ENCODE data around the gene PPP1R3G.

Gene PPP1R3G

DNA sequence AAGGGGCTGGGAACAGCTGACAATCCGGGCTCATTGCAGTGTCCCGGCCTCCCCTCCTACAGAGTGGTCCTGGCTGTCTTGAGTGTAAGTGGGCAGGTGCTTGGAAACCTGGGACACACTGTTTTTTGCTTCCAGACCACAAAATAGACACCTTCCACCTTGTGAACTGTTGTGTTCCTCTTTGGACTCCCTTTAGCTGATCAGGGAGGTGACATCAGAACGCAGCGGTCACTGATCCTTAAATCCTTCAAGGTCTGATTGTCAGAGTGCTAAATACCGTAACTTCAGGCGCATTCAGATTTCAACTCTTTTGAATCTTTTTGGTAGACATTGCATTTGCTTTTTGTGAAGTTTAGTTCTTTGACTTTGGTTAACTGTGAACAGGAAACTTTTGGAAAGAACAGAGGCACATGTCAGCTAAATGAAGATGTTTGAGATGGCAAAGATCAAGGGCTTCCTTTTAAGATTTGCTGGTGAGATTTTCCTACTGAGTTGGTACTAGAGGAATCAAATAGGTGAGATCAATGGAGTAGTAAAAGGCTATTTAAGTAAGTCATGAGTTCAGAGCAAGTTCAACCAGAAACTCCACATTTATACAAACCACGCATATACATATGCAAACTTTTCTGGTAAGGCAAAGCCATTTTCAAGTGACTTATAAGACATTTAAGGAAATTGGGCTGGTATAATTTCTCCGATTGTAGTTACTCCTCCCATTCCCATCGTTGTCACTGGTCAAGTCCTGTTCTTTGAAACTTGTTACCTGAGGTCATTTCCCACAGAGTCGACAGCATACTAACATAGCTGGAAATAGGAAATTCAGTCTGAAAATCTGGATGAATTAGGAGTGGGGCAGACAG, 6.3 kb downstream of the PPP1R3G start (continued):
- TF ChIP-seq, protein P1, sequence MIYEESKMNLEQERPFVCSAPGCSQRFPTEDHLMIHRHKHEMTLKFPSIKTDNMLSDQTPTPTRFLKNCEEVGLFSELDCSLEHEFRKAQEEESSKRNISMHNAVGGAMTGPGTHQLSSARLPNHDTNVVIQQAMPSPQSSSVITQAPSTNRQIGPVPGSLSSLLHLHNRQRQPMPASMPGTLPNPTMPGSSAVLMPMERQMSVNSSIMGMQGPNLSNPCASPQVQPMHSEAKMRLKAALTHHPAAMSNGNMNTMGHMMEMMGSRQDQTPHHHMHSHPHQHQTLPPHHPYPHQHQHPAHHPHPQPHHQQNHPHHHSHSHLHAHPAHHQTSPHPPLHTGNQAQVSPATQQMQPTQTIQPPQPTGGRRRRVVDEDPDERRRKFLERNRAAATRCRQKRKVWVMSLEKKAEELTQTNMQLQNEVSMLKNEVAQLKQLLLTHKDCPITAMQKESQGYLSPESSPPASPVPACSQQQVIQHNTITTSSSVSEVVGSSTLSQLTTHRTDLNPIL (CRISPR knock-in tag; IDR thresholded peaks at IDR 0.05; ENCODE audit: low read depth) = no peak
- TF ChIP-seq ZC3H10 (CRISPR knock-in tag; IDR thresholded peaks at IDR 0.05) (no peak), GLIS3 (CRISPR knock-in tag; IDR thresholded peaks at IDR 0.05) (no peak), BACH2 (CRISPR knock-in tag; IDR thresholded peaks at IDR 0.05; ENCODE audit: borderline replicate concordance) (no peak), POU6F1 (CRISPR knock-in tag; IDR thresholded peaks at IDR 0.05; ENCODE audit: borderline replicate concordance, low read depth) (no peak)

DNA sequence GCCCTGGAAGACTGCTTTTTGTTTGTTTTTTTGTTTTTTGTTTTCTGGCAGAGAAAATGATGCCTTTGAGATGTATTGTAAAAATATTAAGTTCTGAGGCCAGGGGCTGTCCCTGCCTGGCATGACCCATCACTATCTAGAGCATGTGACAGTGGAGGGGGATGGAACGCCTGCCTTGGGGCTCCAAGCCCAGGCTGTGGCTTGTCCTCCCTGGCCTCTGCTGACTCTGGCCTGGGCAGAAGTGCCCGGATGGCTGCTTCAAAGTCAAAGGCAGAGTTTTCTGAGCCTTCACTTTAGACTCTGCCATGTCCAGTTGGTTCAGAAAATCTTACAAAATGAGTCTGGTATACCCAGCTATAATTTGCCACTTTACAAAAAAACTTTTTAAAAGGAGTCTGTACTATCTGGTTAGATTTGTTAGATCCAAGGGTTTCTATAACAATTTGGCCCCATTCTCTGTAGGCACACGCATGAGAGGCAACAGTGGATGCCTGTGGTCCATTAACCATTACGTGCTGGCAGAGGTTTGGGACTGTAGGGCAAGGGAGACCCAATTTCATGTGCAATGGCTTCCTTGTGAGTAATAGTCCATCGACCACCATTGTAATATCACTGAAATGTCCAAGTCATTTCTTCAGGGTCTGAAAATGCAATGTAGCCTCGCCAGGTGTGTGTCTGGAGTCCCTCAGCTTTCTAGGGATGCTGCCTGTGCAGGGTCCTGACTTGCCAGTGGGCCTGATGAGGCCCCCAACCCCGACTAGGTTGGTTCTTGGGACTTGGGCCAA, 8.3 kb downstream of the PPP1R3G start:
- no peak for ATAC-seq
- TF ChIP-seq ZC3H10 (CRISPR knock-in tag; IDR thresholded peaks at IDR 0.05) (no peak), RARB (CRISPR knock-in tag; IDR thresholded peaks at IDR 0.05) (no peak), SNAI2 (CRISPR knock-in tag; IDR thresholded peaks at IDR 0.05) (no peak), TSHZ2 (CRISPR knock-in tag; IDR thresholded peaks at IDR 0.05) (no peak), TCF4 (CRISPR knock-in tag; IDR thresholded peaks at IDR 0.05; ENCODE audit: borderline replicate concordance) (no peak), BACH2 (CRISPR knock-in tag; IDR thresholded peaks at IDR 0.05; ENCODE audit: borderline replicate concordance) (no peak), OSR1 (CRISPR knock-in tag; IDR thresholded peaks at IDR 0.05) (no peak), GLIS3 (CRISPR knock-in tag; IDR thresholded peaks at IDR 0.05) (no peak), PPARA (CRISPR knock-in tag; IDR thresholded peaks at IDR 0.05; ENCODE audit: borderline replicate concordance) (no peak), PATZ1 (CRISPR knock-in tag; IDR thresholded peaks at IDR 0.05; ENCODE audit: borderline replicate concordance) (no peak), ZNF8 (CRISPR knock-in tag; IDR thresholded peaks at IDR 0.05) (no peak), ZFP30 (CRISPR knock-in tag; IDR thresholded peaks at IDR 0.05) (no peak), TOX (CRISPR knock-in tag; IDR thresholded peaks at IDR 0.05; ENCODE audit: borderline replicate concordance) (no peak), ZNF70 (CRISPR knock-in tag; IDR thresholded peaks at IDR 0.05) (no peak)
- TF ChIP-seq, protein P2, sequence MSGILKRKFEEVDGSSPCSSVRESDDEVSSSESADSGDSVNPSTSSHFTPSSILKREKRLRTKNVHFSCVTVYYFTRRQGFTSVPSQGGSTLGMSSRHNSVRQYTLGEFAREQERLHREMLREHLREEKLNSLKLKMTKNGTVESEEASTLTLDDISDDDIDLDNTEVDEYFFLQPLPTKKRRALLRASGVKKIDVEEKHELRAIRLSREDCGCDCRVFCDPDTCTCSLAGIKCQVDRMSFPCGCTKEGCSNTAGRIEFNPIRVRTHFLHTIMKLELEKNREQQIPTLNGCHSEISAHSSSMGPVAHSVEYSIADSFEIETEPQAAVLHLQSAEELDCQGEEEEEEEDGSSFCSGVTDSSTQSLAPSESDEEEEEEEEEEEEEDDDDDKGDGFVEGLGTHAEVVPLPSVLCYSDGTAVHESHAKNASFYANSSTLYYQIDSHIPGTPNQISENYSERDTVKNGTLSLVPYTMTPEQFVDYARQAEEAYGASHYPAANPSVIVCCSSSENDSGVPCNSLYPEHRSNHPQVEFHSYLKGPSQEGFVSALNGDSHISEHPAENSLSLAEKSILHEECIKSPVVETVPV (CRISPR knock-in tag; IDR thresholded peaks at IDR 0.05) = no peak

GRCh38 chr6:5094327-5094726, 9.2 kb downstream of the PPP1R3G start:
- peak; percentile 76 for ATAC-seq
- TF ChIP-seq PPARA (CRISPR knock-in tag; IDR thresholded peaks at IDR 0.05; ENCODE audit: borderline replicate concordance) (no peak), PATZ1 (CRISPR knock-in tag; IDR thresholded peaks at IDR 0.05; ENCODE audit: borderline replicate concordance) (no peak), TCF4 (CRISPR knock-in tag; IDR thresholded peaks at IDR 0.05; ENCODE audit: borderline replicate concordance) (no peak), SNAI2 (CRISPR knock-in tag; IDR thresholded peaks at IDR 0.05) (no peak), CSDC2 (CRISPR knock-in tag; IDR thresholded peaks at IDR 0.05) (no peak), OSR1 (CRISPR knock-in tag; IDR thresholded peaks at IDR 0.05) (no peak), ZNF8 (CRISPR knock-in tag; IDR thresholded peaks at IDR 0.05) (no peak), ZNF70 (CRISPR knock-in tag; IDR thresholded peaks at IDR 0.05) (no peak), ESRRG (CRISPR knock-in tag; IDR thresholded peaks at IDR 0.05) (no peak), ARNTL (CRISPR knock-in tag; IDR thresholded peaks at IDR 0.05; ENCODE audit: borderline replicate concordance, low read depth) (no peak), ZNF565 (CRISPR knock-in tag; conservative IDR thresholded peaks at IDR 0.05; ENCODE audit: low read depth) (no peak), BACH2 (CRISPR knock-in tag; IDR thresholded peaks at IDR 0.05; ENCODE audit: borderline replicate concordance) (no peak), ZC3H10 (CRISPR knock-in tag; IDR thresholded peaks at IDR 0.05) (no peak), ISL1 (CRISPR knock-in tag; IDR thresholded peaks at IDR 0.05) (no peak), TOX (CRISPR knock-in tag; IDR thresholded peaks at IDR 0.05; ENCODE audit: borderline replicate concordance) (no peak), ZFP30 (CRISPR knock-in tag; IDR thresholded peaks at IDR 0.05) (no peak)

Measured in SK-N-SH treated with all-trans-retinoic acid at 6 μM for 48 hours (cell line).